Sigmoid colon (tissue), 7 donors: ENCODE measurements around the gene PRCP. TPM values are rescaled to one million over a fixed set of nuclear protein-coding genes. Genes with fewer than 3 reads are reported as not detected.

Source experiments
- DNase-seq: peaks from one replicate; pipeline ENCODE4 v3.0.0-alpha.2; 2019
- H3K27ac ChIP-seq, 4 donors: fragments of 200-600 bp; sonication (generic); one replicate each; pipeline ENCODE4 v1.5.1; 2016 to 2019; ENCODE audit warnings: mild to moderate bottlenecking in 1 of 4
- H3K27me3 ChIP-seq, 3 donors: fragments of 200-600 bp; sonication (generic); one replicate each; pipeline ENCODE4 v1.5.1; 2019; ENCODE audit warnings: mild to moderate bottlenecking in 1 of 3
- H3K36me3 ChIP-seq, 4 donors: fragments of 200-600 bp; sonication (generic); one replicate each; pipeline ENCODE4 v1.5.1; 2016 to 2019
- H3K4me1 ChIP-seq, 4 donors: fragments of 200-600 bp; sonication (generic); one replicate each; pipeline ENCODE4 v1.5.1; 2017 to 2019
- H3K4me3 ChIP-seq, 4 donors: fragments of 200-600 bp; sonication (generic); one replicate each; pipeline ENCODE4 v1.5.1; 2017 to 2019; ENCODE audit warnings: mild to moderate bottlenecking in 2 of 4, moderate library complexity in 1 of 4
- H3K9me3 ChIP-seq, 4 donors: fragments of 200-600 bp in 3 of 4; sonication (generic) in 3 of 4; one replicate each; pipeline versions ENCODE4 v1.5.1 to v1.6.1; 2013 to 2019
- CTCF ChIP-seq, 4 experiments: fragments of 450-650 bp in 3 of 4; fragments of 200-600 bp in 1 of 4; IDR thresholded peaks; one replicate each; pipeline ENCODE4 v1.5.1; 2016 to 2019; ENCODE audit warnings: antibody characterized with exemption in 4 of 4, mild to moderate bottlenecking in 3 of 4, moderate library complexity in 2 of 4
- EP300 ChIP-seq, 4 donors: sonication (generic); formaldehyde crosslinking; IDR thresholded peaks; one replicate each; pipeline ENCODE4 v1.6.1; 2017; ENCODE audit warnings: antibody characterized with exemption in 4 of 4
- POLR2A ChIP-seq, 2 donors: fragments of 450-650 bp; IDR thresholded peaks; one replicate each; pipeline ENCODE4 v1.6.1; 2016; ENCODE audit warnings: antibody characterized with exemption in 2 of 2, mild to moderate bottlenecking in 2 of 2, moderate library complexity in 2 of 2
- POLR2AphosphoS5 ChIP-seq, 4 donors: sonication (generic); formaldehyde crosslinking; IDR thresholded peaks; one replicate each; pipeline ENCODE4 v1.6.1; 2017; ENCODE audit warnings: antibody characterized with exemption in 4 of 4
- WGBS, 2 donors: extraction: QIAGEN DNeasy Blood & Tissue Kit; methylation state at CpG; one replicate each; pipeline ENCODE4 v1.1.7; 2013; 5-methylcytosine and 5-hydroxymethylcytosine counted together
- intact Hi-C: fragments of 100-400 bp; cut with DNase I; formaldehyde crosslinking; loops from one replicate; pipeline ENCODE4 v1.15.1; 2023
- polyA plus RNA-seq, 3 donors: library from polyadenylated mRNA; stranded (reverse); fragments of 200-250 nt; gene quantifications; one replicate each; pipeline ENCODE4 v1.2.3, GENCODE V29; 2013
- total RNA-seq, 4 donors: library from RNA; depleted of rRNA; stranded (reverse); fragments of >200 nt; gene quantifications; one replicate each; pipeline ENCODE4 v1.1.0, GENCODE V29; 2016
- donor health status: healthy with polysubstance abuse.
- donor health status: Bipolar disorder and iron deficiency.
- donor health status: healthy.

The PRCP gene
- total and polyA plus RNA-seq, 7 donors, result 12.6 to 40.2 (median 31.1) TPM

DNA sequence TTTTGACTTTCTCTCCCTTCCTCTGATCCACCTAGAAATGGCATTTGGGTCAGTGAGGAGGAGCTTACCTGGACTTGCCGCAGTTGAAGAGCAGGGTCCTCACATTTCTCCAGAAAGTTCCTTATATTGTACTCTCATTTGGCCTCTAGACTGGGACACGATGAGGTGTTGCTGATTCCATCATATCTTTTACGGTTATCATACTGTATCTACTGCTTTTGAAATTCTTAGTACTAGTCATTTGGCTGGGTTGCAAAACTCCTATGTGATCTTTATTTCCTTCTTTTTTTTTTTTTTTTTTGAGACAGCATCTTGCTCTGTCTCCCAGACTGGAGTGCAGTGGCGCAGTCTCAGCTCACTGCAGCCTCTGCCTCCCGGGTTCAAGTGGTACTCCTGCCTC, 107.9 kb downstream of the PRCP start:
- H3K27me3 ChIP-seq, result no peaks in the 10 kb centered on the region
- DNase-seq, result no peak
- H3K36me3 ChIP-seq, result no peaks in the 10 kb centered on the region
- 90 to 96% methylated on average over 5 of the region's 5 CpGs for WGBS, 2 donors
- H3K9me3 ChIP-seq, result no peaks in the 10 kb centered on the region
- intact Hi-C loops, result no loop called here
- no peak for TF ChIP-seq POLR2AphosphoS5 (IDR thresholded peaks at IDR 0.05)
- no peak for TF ChIP-seq CTCF (IDR thresholded peaks at IDR 0.05)
- TF ChIP-seq EP300 (IDR thresholded peaks at IDR 0.05), result no peak
- TF ChIP-seq POLR2A (IDR thresholded peaks at IDR 0.05), result no peak
- no peak overlapping the region for H3K27ac ChIP-seq
- no peak overlapping the region for H3K4me3 ChIP-seq
- H3K4me1 ChIP-seq, result no peaks in the 10 kb centered on the region

- Histone ChIP-seq H3K27ac (no peak overlapping the region), H3K9me3 (no peaks in the 10 kb centered on the region), H3K27me3 (no peaks in the 10 kb centered on the region), H3K36me3 (no peaks in the 10 kb centered on the region), H3K4me3 (no peak overlapping the region), H3K4me1 (no peaks in the 10 kb centered on the region)
- TF ChIP-seq CTCF (IDR thresholded peaks at IDR 0.05) (no peak), POLR2A (IDR thresholded peaks at IDR 0.05) (no peak), EP300 (IDR thresholded peaks at IDR 0.05) (no peak), POLR2AphosphoS5 (IDR thresholded peaks at IDR 0.05) (no peak)
- intact Hi-C loops, result no loop called here
- DNase-seq, result no peak
- WGBS, 2 donors, result 85% methylated on average over 4 of the region's 4 CpGs
Measured at GRCh38 chr11:82791779-82792178, 108.5 kb downstream of the PRCP start.

DNA sequence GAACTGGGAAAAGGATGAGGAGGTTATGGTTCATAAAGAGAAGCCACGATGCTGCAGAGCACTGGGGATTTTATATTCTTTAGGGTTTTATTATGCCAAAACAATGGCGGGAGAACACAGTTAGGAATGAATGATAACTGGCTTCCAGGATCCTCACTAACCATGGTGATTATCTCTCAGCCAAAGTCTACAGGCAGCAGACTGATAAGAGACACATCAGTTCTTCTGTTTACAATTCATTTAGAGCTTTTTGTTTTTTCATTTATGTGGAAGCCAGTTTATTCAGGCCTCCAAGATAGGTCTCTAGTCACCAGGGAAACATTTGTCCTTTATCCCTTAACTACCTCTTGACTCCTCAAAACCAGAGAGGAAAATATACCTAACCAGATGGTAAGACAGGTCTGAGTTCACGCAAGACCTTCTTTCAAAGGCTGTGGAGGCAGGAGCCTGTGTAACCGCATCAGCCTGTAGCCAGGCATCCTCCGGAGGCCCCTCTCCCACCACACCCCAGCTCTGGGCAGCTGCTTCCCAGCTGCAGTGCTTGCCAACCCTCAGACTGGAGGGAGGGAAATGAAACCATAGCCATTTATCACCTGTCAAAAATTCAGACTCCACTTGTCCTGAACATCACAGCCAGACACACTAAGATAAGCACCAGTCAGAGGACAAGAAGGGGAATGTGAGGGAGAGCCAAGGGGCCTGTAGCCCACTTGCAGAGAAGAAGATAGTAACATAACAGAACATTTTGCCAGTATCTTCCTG, 109.3 kb downstream of the PRCP start:
- Histone ChIP-seq H3K4me1 (no peaks in the 10 kb centered on the region), H3K27ac (no peak overlapping the region), H3K36me3 (no peaks in the 10 kb centered on the region), H3K9me3 (no peaks in the 10 kb centered on the region), H3K27me3 (no peaks in the 10 kb centered on the region), H3K4me3 (no peak overlapping the region)
- intact Hi-C loops, result no loop called here
- 28 to 36% methylated on average over 5 of the region's 5 CpGs for WGBS, 2 donors
- TF ChIP-seq EP300 (IDR thresholded peaks at IDR 0.05) (no peak), POLR2A (IDR thresholded peaks at IDR 0.05) (no peak), CTCF (IDR thresholded peaks at IDR 0.05) (no peak), POLR2AphosphoS5 (IDR thresholded peaks at IDR 0.05) (no peak)
- DNase-seq, result no peak

GRCh38 chr11:82787981-82788380, 112.2 kb downstream of the PRCP start:
- intact Hi-C loops, result no loop called here
- Histone ChIP-seq H3K4me3 (no peak overlapping the region), H3K27me3 (no peaks in the 10 kb centered on the region), H3K36me3 (no peaks in the 10 kb centered on the region), H3K9me3 (no peaks in the 10 kb centered on the region), H3K27ac (no peak overlapping the region), H3K4me1 (no peaks in the 10 kb centered on the region)
- DNase-seq, result no peak
- TF ChIP-seq EP300 (IDR thresholded peaks at IDR 0.05) (no peak), POLR2A (IDR thresholded peaks at IDR 0.05) (no peak), CTCF (IDR thresholded peaks at IDR 0.05) (no peak), POLR2AphosphoS5 (IDR thresholded peaks at IDR 0.05) (no peak)
- 91 to 93% methylated on average over 4 of the region's 4 CpGs for WGBS, 2 donors

- H3K27me3 ChIP-seq, result no peaks in the 10 kb centered on the region
- no peak for DNase-seq
- no peak overlapping the region for H3K4me3 ChIP-seq
- H3K4me1 ChIP-seq, result no peaks in the 10 kb centered on the region
- H3K36me3 ChIP-seq, result no peaks in the 10 kb centered on the region
- TF ChIP-seq CTCF (IDR thresholded peaks at IDR 0.05) (no peak), POLR2A (IDR thresholded peaks at IDR 0.05) (no peak), POLR2AphosphoS5 (IDR thresholded peaks at IDR 0.05) (no peak), EP300 (IDR thresholded peaks at IDR 0.05) (no peak)
- H3K9me3 ChIP-seq, result no peaks in the 10 kb centered on the region
- intact Hi-C loops, result no loop called here
- H3K27ac ChIP-seq, result no peak overlapping the region
- WGBS, 2 donors, result 79 to 92% methylated on average over 3 of the region's 3 CpGs
Measured at GRCh38 chr11:82786836-82787235, 113.4 kb downstream of the PRCP start.
